GM18505 (cell line): ENCODE results near the gene ADARB2.
"Not testable (repeated sequence)": the region's sequence is repeated elsewhere in the genome, so short reads cannot be mapped to it uniquely, and the experiment has no call there.

Experiments used
- ATAC-seq: cut with Tn5 transposase; IDR thresholded peaks from one replicate; pipeline ENCODE4 v1.9.1; 2021; ENCODE audit not compliant: unreplicated experiment
- POLR2A ChIP-seq: IDR thresholded peaks from 4 replicates; pipeline ENCODE4 v1.6.1; 2011; ENCODE audit warnings: borderline replicate concordance; ENCODE audit not compliant: insufficient read depth, insufficient read length; ENCODE audit errors: extremely low read depth

The ADARB2 gene

GRCh38 chr10:1160561-1161314 is 576.6 kb downstream of the ADARB2 start:
- no peak for TF ChIP-seq POLR2A
- ATAC-seq: no peak

GRCh38 chr10:1159131-1160061 is 577.9 kb downstream of the ADARB2 start:
- ATAC-seq: no peak
- no peak for TF ChIP-seq POLR2A

- ATAC-seq: not testable (repeated sequence)
These were observed 578.8 kb downstream of the ADARB2 start for GRCh38 chr10:1158536-1158935.

- no peak for TF ChIP-seq POLR2A
- ATAC-seq: no peak
These were observed 579.3 kb downstream of the ADARB2 start for GRCh38 chr10:1158066-1158465.

GRCh38 chr10:1157615-1157933 is 579.8 kb downstream of the ADARB2 start:
- TF ChIP-seq POLR2A: no peak
- no peak for ATAC-seq

- ATAC-seq: no peak
- no peak for TF ChIP-seq POLR2A
These were observed 580.3 kb downstream of the ADARB2 start for GRCh38 chr10:1156921-1157614.

GRCh38 chr10:1156616-1156886 is 580.8 kb downstream of the ADARB2 start:
- no peak for ATAC-seq
- no peak for TF ChIP-seq POLR2A

- no peak for ATAC-seq
- no peak for TF ChIP-seq POLR2A
These were observed 581.3 kb downstream of the ADARB2 start for GRCh38 chr10:1155791-1156615.

- no peak for ATAC-seq
- no peak for TF ChIP-seq POLR2A
These were observed 582.6 kb downstream of the ADARB2 start for GRCh38 chr10:1154531-1155295.

GRCh38 chr10:1153805-1154351 is 583.4 kb downstream of the ADARB2 start:
- ATAC-seq: no peak
- TF ChIP-seq POLR2A: no peak

- TF ChIP-seq POLR2A: no peak
- ATAC-seq: no peak
These were observed 584.0 kb downstream of the ADARB2 start for GRCh38 chr10:1153251-1153763.
